Endothelial cell of umbilical vein (primary cell): Measurements from ENCODE around the gene MRPL21.

Source experiments
- FOS ChIP-seq: IDR thresholded peaks from 2 replicates; pipeline ENCODE4 v1.6.1; 2011; ENCODE audit warnings: mild to moderate bottlenecking, low read length, moderate library complexity, borderline replicate concordance; ENCODE audit not compliant: insufficient read depth
- MYC ChIP-seq: IDR thresholded peaks from one replicate; pipeline ENCODE4 v1.6.1; 2011; ENCODE audit warnings: mild to moderate bottlenecking, low read depth, low read length
- POLR2A ChIP-seq: IDR thresholded peaks from 2 replicates; pipeline ENCODE4 v1.6.1; 2012; ENCODE audit warnings: low read depth, mild to moderate bottlenecking, control low read depth, low read length
- TF ChIP-seq, protein P1 (sequence below), 2 donors: IDR thresholded peaks; 1 replicate in 1 of 2; 2 replicates in 1 of 2; pipeline ENCODE4 v1.5.1; 2011; ENCODE audit warnings: low read length in 2 of 2, mild to moderate bottlenecking in 2 of 2, moderate library complexity in 2 of 2, control low read depth in 1 of 2, inconsistent platforms in 1 of 2, low read depth in 1 of 2; ENCODE audit not compliant: insufficient read depth in 1 of 2; ENCODE audit errors: extremely low read depth in 1 of 2

DNA sequence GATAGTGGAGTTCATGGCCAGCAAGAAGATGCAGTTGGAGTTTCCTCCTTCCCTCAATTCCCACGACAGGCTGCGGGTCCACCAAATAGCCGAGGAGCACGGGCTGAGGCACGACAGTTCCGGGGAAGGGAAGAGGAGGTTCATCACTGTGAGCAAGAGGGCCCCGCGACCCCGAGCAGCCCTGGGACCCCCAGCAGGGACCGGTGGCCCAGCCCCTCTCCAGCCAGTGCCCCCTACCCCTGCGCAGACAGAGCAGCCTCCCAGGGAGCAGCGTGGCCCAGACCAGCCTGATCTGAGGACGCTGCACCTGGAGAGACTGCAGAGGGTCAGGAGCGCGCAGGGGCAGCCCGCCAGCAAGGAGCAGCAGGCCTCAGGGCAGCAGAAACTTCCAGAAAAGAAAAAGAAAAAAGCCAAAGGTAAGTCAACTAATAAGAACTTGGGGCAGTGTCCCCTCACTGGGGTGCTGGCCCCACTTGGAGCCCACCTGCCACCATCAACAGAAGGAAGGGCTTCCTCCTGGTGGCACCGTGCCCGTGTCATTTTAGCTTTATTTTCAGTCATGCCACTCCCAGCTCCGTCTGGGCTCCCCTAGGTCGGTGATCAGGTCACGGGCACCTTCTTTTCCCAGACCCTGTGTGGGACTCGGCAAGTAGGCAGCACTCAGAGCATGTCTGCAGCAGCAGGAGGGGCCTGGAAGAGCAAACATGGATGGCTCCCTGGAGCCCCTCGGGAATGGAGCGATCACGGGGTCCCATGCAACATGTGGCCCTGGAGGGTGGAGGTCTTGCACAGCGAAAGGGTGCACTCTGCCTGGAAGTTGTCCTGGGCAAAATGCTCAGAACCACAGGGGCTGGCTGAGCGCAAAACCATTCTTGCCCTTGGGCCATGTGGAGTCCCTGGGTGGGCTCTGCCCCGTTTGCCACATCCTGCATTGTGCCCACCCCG, 33.3 kb upstream of the MRPL21 start:
- TF ChIP-seq FOS: no peak
- TF ChIP-seq MYC: no peak
- TF ChIP-seq, protein P1, sequence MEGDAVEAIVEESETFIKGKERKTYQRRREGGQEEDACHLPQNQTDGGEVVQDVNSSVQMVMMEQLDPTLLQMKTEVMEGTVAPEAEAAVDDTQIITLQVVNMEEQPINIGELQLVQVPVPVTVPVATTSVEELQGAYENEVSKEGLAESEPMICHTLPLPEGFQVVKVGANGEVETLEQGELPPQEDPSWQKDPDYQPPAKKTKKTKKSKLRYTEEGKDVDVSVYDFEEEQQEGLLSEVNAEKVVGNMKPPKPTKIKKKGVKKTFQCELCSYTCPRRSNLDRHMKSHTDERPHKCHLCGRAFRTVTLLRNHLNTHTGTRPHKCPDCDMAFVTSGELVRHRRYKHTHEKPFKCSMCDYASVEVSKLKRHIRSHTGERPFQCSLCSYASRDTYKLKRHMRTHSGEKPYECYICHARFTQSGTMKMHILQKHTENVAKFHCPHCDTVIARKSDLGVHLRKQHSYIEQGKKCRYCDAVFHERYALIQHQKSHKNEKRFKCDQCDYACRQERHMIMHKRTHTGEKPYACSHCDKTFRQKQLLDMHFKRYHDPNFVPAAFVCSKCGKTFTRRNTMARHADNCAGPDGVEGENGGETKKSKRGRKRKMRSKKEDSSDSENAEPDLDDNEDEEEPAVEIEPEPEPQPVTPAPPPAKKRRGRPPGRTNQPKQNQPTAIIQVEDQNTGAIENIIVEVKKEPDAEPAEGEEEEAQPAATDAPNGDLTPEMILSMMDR (IDR thresholded peaks at IDR 0.05; ENCODE audit: extremely low read depth in 1 of 2, insufficient read depth in 1 of 2, low read depth in 1 of 2, low read length in 2 of 2): no peak
- no peak for TF ChIP-seq POLR2A
